GM12875 (cell line): ENCODE data around the gene AFP.

ENCODE experiments used
- H3K4me3 ChIP-seq: one replicate; pipeline ENCODE4 v1.5.1; 2011; ENCODE audit warnings: low read depth, low read length, control low read depth
- TF ChIP-seq, protein P1 (sequence below): IDR thresholded peaks from 2 replicates; pipeline ENCODE4 v1.5.1; 2011; ENCODE audit warnings: low read depth, mild to moderate bottlenecking, control low read depth, inconsistent platforms, low read length, moderate library complexity, borderline replicate concordance; ENCODE audit not compliant: insufficient read depth

AFP gene

DNA sequence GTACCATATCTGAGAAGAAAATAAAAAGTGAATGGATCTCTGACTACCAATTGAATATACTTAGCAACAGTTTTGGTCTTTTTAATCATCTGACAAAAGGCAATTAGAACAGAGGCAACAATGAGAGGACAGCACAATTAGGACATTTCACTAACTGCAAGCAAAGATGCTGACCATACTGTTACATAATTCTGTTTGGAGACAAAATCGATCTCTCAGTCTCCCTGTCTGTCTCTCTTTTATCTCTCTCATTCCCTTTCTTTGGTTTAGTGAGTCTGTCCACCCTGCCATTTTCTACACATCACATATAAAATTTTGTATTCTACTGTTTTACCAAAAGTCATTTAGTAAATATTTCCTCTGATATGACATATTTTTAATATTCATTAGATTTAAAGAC lies 43.3 kb downstream of the AFP start:
- no peak overlapping the region for H3K4me3 ChIP-seq
- TF ChIP-seq, protein P1, sequence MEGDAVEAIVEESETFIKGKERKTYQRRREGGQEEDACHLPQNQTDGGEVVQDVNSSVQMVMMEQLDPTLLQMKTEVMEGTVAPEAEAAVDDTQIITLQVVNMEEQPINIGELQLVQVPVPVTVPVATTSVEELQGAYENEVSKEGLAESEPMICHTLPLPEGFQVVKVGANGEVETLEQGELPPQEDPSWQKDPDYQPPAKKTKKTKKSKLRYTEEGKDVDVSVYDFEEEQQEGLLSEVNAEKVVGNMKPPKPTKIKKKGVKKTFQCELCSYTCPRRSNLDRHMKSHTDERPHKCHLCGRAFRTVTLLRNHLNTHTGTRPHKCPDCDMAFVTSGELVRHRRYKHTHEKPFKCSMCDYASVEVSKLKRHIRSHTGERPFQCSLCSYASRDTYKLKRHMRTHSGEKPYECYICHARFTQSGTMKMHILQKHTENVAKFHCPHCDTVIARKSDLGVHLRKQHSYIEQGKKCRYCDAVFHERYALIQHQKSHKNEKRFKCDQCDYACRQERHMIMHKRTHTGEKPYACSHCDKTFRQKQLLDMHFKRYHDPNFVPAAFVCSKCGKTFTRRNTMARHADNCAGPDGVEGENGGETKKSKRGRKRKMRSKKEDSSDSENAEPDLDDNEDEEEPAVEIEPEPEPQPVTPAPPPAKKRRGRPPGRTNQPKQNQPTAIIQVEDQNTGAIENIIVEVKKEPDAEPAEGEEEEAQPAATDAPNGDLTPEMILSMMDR = no peak

- TF ChIP-seq, protein P1 = no peak
- H3K4me3 ChIP-seq = no peak within 1 kb of the TSS
Observed at GRCh38 chr4:73481358-73481757, 45.3 kb downstream of the AFP start, which contains the start of gene AFM. Gene AFM, plus strand, starts transcription at chr4:73481745. Its CDS starts 31 bp downstream, at chr4:73481776.

- no peak overlapping the region for H3K4me3 ChIP-seq
- TF ChIP-seq, protein P1 = no peak
Observed at GRCh38 chr4:73485085-73485484, 49.1 kb downstream of the AFP start.

DNA sequence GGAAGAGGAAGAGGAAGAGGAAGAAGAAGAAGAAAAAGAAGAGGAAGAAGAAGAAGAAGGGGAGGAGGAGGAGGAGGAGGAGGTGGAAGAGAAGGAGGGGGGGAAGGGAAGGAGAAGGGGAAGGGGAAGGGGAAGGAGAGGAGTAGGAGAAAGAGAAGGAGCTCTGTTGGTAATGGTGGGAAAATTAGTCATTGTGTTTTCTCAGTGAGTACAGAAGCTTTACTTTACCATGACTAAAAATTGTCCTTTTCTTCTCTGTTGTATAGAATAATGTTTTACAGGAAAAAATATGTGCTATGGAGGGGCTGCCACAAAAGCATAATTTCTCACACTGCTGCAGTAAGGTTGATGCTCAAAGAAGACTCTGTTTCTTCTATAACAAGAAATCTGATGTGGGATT lies 49.6 kb downstream of the AFP start:
- TF ChIP-seq, protein P1 = no peak

GRCh38 chr4:73486497-73486896 lies 50.5 kb downstream of the AFP start:
- TF ChIP-seq, protein P1 = no peak
- no peak overlapping the region for H3K4me3 ChIP-seq

More for the DNA sequence above, 49.6 kb downstream of the AFP start:
- H3K4me3 ChIP-seq = no peak overlapping the region

DNA sequence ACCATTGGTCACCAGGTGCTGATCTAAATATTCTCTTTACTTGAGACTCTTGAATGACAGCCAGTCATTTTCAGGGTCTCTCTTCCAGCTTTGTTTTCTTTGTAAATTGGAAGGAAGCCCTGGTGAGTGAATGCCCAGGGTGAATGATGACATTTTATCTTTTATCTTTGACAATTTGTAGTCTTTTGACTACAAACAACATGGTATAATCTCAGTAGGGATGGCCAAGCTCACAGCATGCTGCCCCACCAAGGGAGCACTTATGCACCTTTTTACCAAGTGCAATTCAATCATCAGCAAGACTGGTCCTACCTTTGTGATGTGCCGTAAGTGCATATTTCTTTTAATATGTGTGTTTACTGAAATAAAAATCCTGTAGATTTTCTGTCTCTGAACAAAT lies 51.2 kb downstream of the AFP start:
- TF ChIP-seq, protein P1 = no peak
- H3K4me3 ChIP-seq = no peak overlapping the region

DNA sequence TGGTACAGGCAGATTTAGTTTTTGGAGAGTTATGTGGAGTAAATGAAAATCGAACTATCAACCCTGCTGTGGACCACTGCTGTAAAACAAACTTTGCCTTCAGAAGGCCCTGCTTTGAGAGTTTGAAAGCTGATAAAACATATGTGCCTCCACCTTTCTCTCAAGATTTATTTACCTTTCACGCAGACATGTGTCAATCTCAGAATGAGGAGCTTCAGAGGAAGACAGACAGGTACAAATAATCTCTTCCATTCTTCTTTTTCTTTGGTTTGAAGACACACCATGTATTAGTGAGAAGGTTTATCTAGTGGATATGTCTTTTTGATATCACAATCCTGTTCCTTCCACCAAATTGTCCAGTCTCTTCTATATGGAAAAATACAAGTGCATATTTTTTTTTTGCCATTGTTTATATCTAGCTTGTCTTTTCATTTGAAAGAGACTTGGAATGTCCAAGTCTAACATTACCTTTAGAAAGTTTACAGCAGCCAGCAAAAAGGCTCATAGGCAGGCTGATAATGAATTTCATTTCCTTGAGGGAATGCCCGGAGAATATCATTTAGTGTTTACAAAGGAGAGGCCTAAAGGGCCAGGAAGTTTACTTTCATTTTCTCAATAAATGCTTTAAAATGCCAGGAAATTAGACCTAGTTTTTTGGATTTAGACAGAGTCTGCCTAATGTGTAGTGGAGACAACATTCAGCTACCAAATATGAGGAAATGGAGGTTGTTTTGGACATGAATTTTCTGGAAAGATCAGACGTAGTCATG lies 64.2 kb downstream of the AFP start:
- H3K4me3 ChIP-seq = no peak overlapping the region

More for the DNA sequence above, 64.2 kb downstream of the AFP start:
- TF ChIP-seq, protein P1 = no peak
